NT2/D1 (cell line): ENCODE results near the gene ACTA2.

Source experiments
- SUZ12 ChIP-seq: IDR thresholded peaks from 2 replicates; pipeline ENCODE4 v1.6.1; 2011; ENCODE audit not compliant: insufficient read length, insufficient read depth; ENCODE audit errors: extremely low read depth
- ZNF274 ChIP-seq: IDR thresholded peaks from 2 replicates; pipeline ENCODE4 v1.6.1; 2011; ENCODE audit warnings: mild to moderate bottlenecking, low read depth, low read length

- TF ChIP-seq ZNF274 (no peak), SUZ12 (no peak)
Observed at GRCh38 chr10:88991899-88992320, 39.3 kb upstream of the ACTA2 start.
